GM23248 (cell line): ENCODE data around the gene SUSD4.

Experiments
- EZH2 ChIP-seq: fragments of 200-600 bp; sonication (generic); IDR thresholded peaks from 2 replicates; pipeline ENCODE4 v1.6.1; 2018; ENCODE audit warnings: antibody characterized with exemption, mild to moderate bottlenecking; ENCODE audit not compliant: insufficient read depth, poor library complexity, severe bottlenecking
- EZH2phosphoT487 ChIP-seq: fragments of 200-600 bp; sonication (generic); IDR thresholded peaks from 2 replicates; pipeline ENCODE4 v1.6.1; 2018; ENCODE audit warnings: antibody characterized with exemption, moderate library complexity, mild to moderate bottlenecking, low read depth; ENCODE audit not compliant: insufficient read depth

DNA sequence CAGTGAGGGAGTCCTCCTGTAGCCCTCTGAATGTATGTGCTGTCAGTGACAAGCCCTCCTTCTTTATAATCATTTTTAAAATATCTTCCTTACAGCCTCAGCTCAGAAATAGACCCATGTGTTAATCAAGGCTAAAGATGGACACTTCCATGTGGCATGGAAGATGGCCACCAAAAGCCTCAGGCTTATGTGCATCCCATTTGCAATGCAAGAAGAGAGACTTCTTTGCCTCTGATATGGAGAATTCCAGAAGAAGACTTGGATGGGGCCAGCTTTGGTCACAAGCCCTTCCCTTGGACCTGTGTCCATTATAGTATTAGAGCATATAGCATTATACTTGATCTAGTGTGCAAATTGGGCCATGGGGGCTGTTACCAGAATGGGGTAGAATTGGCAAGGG lies 47.7 kb upstream of the SUSD4 start:
- no peak for TF ChIP-seq EZH2phosphoT487
- TF ChIP-seq EZH2 = no peak
